Activated T-helper 17 cell treated with anti-CD3 and anti-CD28 coated beads, Interleukin-2, amount 50 U/mL, for 72 hours (primary cell): Measurements from ENCODE around the gene SCCPDH. TPM values are rescaled to one million over a fixed set of nuclear protein-coding genes. Genes with fewer than 3 reads are reported as not detected.
A peak's percentile ranks its signal among the peaks of the same experiment; 100 is the strongest.
"Not testable (repeated sequence)": the region's sequence is repeated elsewhere in the genome, so short reads cannot be mapped to it uniquely, and the experiment has no call there.

ENCODE experiments used
- ATAC-seq: fragments of 150-1000 bp; cut with Tn5 transposase; replicated peaks from 2 replicates; pipeline ENCODE4 v1.10.0; 2021; ENCODE audit warnings: mild to moderate bottlenecking, moderate library complexity
- H3K27ac Mint-ChIP-seq: one replicate; pipeline ENCODE4 v1.8.0; 2022; ENCODE audit warnings: mixed read lengths
- H3K27me3 Mint-ChIP-seq: one replicate; pipeline ENCODE4 v1.8.0; 2022; ENCODE audit warnings: mixed read lengths
- H3K36me3 Mint-ChIP-seq: one replicate; pipeline ENCODE4 v1.8.0; 2022; ENCODE audit warnings: low read depth, mild to moderate bottlenecking, mixed read lengths
- H3K4me1 Mint-ChIP-seq: one replicate; pipeline ENCODE4 v1.8.0; 2022; ENCODE audit warnings: mixed read lengths
- H3K4me3 Mint-ChIP-seq: one replicate; pipeline ENCODE4 v1.8.0; 2022; ENCODE audit warnings: mild to moderate bottlenecking, mixed read lengths
- H3K9me3 Mint-ChIP-seq: one replicate; pipeline ENCODE4 v1.8.0; 2022; ENCODE audit warnings: mixed read lengths
- total RNA-seq, 2 donors: library from RNA; stranded (reverse); gene quantifications; one replicate each; pipeline ENCODE4 v1.2.3, GENCODE V29; 2022

The SCCPDH gene
- total RNA-seq, 2 donors from 2014 or later: 8.9 to 23.9 TPM

DNA sequence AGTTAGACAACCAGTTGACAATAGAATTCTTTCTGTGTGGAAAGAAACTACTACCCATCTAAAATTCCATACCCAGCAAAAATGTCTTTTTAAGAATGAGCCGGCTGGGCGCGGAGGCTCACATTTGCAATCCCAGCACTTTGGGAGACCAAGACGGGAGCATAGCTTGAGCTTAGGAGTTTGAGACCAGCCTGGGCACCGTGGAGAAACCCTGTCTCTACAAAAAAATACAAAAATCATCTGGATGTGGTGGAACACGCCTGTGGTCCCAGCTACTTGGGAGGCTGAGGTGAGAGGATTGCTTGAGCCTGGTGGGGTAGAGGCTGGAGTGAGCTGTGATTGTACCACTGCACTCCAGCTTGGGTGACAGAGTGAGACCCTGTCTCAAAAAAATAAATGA is 79.2 kb downstream of the SCCPDH start:
- H3K36me3 Mint-ChIP-seq: no peaks in the 10 kb centered on the region
- no peaks in the 10 kb centered on the region for H3K9me3 Mint-ChIP-seq
- peaks cover 6% of the 10 kb centered on the region for H3K27me3 Mint-ChIP-seq
- H3K27ac Mint-ChIP-seq: no peak overlapping the region
- ATAC-seq: no peak
- H3K4me3 Mint-ChIP-seq: no peak overlapping the region
- no peaks in the 10 kb centered on the region for H3K4me1 Mint-ChIP-seq

DNA sequence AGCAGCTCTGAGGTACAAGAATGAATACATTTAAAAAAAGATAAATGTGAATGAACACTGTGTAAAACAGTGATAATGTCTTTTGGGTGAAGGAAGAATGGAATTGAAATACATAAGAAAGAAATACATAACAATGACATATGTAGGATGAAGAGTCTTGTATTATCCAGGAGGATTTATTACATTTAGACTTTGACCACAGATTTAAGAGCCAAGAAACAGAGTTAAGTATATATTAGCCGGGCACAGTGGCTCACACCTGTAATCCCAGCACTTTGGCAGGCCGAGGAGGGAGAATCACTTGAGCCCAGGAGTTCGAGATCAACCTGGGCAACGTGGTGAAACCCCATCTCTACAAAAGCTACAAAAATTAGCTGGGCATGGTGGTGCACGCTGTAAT is 79.7 kb downstream of the SCCPDH start:
- ATAC-seq: no peak
- Mint-ChIP-seq H3K9me3 (no peaks in the 10 kb centered on the region), H3K27ac (no peak overlapping the region), H3K36me3 (no peaks in the 10 kb centered on the region), H3K4me3 (no peak overlapping the region), H3K27me3 (peaks cover 6% of the 10 kb centered on the region), H3K4me1 (no peaks in the 10 kb centered on the region)

DNA sequence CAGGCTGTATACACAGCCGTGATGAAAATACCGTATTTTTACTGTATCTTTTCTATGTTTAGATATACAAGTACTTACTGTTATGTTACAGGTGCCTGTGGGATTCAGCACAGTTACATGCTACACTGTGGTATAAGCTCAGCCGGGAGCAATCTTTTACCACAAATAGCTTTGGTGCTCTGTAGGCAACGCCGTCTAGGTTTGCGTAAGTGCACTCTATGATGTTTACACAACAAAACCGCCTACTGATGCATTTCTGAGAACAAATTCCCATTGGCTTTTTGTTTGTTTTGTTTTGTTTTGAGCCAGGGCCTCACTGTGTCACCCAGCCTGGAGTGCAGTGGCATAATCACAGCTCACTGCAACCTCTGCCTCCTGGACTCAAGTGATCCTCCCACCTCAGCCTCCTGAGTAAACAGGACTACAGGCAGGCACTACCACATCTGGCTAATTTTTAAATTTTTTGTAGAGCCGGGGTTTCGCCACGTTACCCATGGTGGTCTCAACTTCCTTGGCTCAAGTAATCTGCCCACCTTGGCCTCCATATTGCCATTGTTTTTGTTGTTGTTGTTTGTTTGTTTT is 81.0 kb downstream of the SCCPDH start:
- peaks cover 3% of the 10 kb centered on the region for H3K27me3 Mint-ChIP-seq

DNA sequence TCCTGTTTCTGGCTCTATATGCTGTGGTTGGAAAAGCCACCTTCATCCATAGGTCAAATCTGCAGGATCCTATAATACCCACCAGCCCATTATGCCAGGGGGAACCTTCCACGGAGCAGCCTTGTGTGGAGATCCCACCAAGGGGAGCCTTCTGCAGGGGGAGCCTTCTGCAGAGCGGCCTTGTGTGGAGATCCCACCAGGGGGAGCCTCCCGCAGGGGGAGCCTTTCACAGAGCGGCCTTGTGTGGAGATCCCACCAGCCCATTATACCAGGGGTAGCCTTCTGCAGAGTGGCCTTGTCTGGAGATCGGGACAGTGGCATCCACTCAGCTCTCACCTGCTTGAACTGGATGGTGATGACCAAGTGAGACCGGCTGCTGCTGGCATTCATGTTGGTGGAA is 85.3 kb downstream of the SCCPDH start:
- ATAC-seq: no peak
- H3K36me3 Mint-ChIP-seq: no peaks in the 10 kb centered on the region
- H3K4me3 Mint-ChIP-seq: no peak overlapping the region
- H3K4me1 Mint-ChIP-seq: no peaks in the 10 kb centered on the region
- peaks cover 3% of the 10 kb centered on the region for H3K27me3 Mint-ChIP-seq
- no peaks in the 10 kb centered on the region for H3K9me3 Mint-ChIP-seq
- H3K27ac Mint-ChIP-seq: no peak overlapping the region

More for the DNA sequence above, 81.0 kb downstream of the SCCPDH start:
- no peak overlapping the region for H3K4me3 Mint-ChIP-seq
- no peaks in the 10 kb centered on the region for H3K36me3 Mint-ChIP-seq
- H3K4me1 Mint-ChIP-seq: no peaks in the 10 kb centered on the region
- no peaks in the 10 kb centered on the region for H3K9me3 Mint-ChIP-seq
- no peak overlapping the region for H3K27ac Mint-ChIP-seq
- ATAC-seq: no peak

DNA sequence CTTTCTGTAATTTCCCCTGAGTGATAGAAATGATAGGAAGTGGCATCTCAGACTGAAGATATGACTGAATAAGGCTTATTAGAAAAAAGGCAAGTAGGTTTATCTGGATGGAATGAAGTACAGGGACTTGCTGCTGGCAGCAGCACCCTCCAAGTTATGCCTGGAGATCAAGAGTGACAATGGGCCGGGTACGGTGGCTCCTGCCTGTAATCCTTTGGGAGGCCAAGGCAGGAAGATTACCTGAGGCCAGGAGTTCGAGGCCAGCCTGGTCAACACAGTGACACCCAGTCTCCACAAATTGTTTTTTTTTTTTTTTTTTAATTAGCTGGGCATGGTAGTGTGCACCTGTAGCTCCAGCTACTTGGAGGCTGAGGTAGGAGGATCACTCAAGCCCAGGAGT is 87.8 kb downstream of the SCCPDH start:
- no peak for ATAC-seq
- Mint-ChIP-seq H3K4me1 (peaks cover 4% of the 10 kb centered on the region), H3K27me3 (peaks cover 6% of the 10 kb centered on the region), H3K9me3 (no peaks in the 10 kb centered on the region), H3K36me3 (no peaks in the 10 kb centered on the region), H3K27ac (no peak overlapping the region), H3K4me3 (no peak overlapping the region)

DNA sequence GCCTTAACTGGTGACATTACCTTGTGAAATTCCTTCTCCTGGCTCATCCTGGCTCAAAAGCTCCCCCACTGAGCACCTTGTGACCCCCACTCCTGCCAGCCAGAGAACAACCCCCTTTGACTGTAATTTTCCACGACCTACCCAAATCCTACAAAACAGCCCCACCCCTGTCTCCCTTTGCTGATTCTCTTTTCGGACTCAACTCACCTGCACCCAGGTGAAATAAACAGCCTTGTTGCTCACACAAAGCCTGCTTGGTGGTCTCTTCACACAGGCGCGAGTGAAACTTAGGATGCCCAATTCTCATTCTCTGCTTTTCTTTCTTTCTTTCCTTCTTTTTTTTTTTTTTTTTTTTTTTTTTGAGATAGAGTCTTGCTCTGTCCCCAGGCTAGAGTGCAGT is 89.1 kb downstream of the SCCPDH start:
- H3K27me3 Mint-ChIP-seq, ATAC-seq, H3K4me1 Mint-ChIP-seq, H3K4me3 Mint-ChIP-seq, H3K9me3 Mint-ChIP-seq, H3K36me3 Mint-ChIP-seq, H3K27ac Mint-ChIP-seq: not testable (repeated sequence)

DNA sequence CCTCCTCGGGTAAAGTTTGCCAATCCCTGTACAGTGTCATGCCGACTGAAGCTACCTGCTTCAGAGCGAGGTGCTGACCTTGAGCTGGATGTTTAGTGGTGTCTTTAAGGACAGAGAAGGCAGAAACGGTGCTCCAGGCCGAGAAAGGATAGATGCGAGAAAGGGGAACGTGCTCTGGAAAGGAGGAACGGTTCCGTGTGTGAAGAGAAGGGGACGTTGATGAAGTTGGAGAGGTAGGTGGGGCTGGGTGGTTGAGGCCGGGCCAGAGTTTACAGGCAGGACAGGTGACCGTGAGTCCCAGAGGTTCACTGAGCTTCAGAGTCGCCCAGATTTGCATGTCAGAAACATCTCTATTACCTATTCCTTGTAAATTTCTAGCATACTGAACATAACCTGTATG is 90.7 kb downstream of the SCCPDH start:
- Mint-ChIP-seq H3K27ac (no peak overlapping the region), H3K9me3 (no peaks in the 10 kb centered on the region), H3K27me3 (peaks cover 6% of the 10 kb centered on the region), H3K4me1 (peaks cover 4% of the 10 kb centered on the region), H3K4me3 (no peak overlapping the region), H3K36me3 (no peaks in the 10 kb centered on the region)
- ATAC-seq: no peak

DNA sequence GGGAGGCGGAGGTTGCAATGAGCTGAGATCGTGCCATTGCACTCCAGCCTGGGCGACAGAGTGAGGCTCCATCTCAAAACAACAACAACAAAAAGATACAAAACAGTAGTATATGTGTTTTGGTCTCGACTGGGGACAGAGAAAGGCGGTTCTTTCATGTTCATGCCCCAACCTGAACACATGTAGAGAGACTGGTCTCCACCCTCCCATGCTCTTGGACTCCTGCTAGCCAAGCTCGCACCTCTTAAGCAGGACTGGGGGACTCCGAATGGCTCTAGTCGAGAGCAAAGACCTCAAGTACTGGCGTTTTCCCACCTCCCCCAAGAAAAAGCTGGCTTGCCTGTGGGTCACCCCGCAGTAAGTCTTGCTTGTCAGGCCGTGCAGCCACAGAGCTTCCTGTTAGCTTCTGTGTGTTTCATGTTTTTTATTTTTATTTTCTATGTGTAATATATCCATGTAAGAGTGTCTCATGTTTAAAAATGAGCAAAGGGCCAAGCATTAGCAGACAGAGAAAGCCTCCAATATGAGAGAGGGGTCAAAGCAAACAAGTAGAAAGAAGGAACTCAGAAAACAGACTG is 91.6 kb downstream of the SCCPDH start:
- Mint-ChIP-seq H3K27ac (no peak overlapping the region), H3K36me3 (no peaks in the 10 kb centered on the region), H3K4me3 (no peak overlapping the region), H3K27me3 (peaks cover 9% of the 10 kb centered on the region), H3K9me3 (no peaks in the 10 kb centered on the region), H3K4me1 (peaks cover 4% of the 10 kb centered on the region)
- ATAC-seq: peak; percentile 38

Other genes with a start within 250 kb of the SCCPDH start
- 10 to 100 TPM; 23.8 to 34.0 TPM for gene SMYD3, start 217.1 kb upstream of the SCCPDH start, total RNA-seq
- 10 to 100 TPM; 10.5 to 23.4 TPM for gene TFB2M, start 158.1 kb upstream of the SCCPDH start, total RNA-seq
- gene CNST, start 158.0 kb upstream of the SCCPDH start, total RNA-seq: 10 to 100 TPM; 33.6 to 36.4 TPM
- 10 to 100 TPM; 30.8 to 45.6 TPM for gene AHCTF1, start 207.5 kb downstream of the SCCPDH start, total RNA-seq